Activated gamma-delta T cell treated with Interleukin-2 at 50 U/mL for 16 hours (primary cell): ENCODE measurements around the gene PLCD3.
A peak's percentile ranks its signal among the peaks of the same experiment; 100 is the strongest.

Experiments
- DNase-seq: peaks from one replicate; pipeline ENCODE4 v3.0.0-alpha.2; 2020

PLCD3 gene

DNA sequence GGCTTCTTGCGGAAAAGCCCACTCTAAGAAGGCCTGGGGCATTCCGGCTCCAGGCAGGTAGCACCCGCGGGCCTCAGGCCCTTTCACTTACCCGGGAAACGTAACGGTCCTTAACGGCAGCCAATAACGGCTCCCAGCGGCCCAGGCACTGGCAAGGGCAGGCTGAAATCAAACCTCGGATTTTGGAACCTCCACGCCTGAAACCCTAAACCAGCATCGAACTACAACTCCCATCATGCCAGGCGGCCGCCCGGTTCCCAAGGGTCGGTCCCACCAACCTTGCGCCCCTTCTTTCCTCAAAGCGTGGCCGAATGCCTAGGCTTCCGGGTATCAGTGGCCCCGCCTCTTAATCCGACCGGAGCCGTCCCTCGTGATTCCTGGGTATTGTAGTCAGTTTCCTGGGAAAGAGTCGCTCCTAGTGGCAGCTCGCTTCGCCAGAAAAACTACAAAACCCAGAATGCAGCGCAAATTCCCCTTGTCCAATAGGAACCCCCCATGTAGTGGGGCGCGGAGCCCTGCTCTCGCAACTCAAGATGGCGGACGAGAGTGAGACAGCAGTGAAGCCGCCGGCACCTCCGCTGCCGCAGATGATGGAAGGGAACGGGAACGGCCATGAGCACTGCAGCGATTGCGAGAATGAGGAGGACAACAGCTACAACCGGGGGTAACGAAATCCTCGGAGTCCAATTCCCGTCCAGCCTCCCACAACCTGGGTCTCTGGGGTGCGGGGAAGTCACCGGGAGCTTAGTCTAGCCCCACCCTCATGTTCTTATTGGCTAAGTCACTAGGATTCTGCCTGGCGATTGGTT lies 71.3 kb downstream of the PLCD3 start, which contains the start of gene NMT1:
TSS of gene NMT1 (plus strand) at position 521 of the 809 bp plus-strand sequence. CDS start at position 534, 13 bp downstream.
- peak; percentile 93 for DNase-seq

- DNase-seq: no peak
Observed at GRCh38 chr17:45060382-45060796, 71.9 kb downstream of the PLCD3 start.
